Measurements from ENCODE around the gene RHBDF2. TPM values are rescaled to one million over a fixed set of nuclear protein-coding genes. Genes with fewer than 3 reads are reported as not detected.
A peak's percentile ranks its signal among the peaks of the same experiment; 100 is the strongest.

The RHBDF2 gene
- total RNA-seq, 1 donor from 2014 or later: 30.7 TPM

DNA sequence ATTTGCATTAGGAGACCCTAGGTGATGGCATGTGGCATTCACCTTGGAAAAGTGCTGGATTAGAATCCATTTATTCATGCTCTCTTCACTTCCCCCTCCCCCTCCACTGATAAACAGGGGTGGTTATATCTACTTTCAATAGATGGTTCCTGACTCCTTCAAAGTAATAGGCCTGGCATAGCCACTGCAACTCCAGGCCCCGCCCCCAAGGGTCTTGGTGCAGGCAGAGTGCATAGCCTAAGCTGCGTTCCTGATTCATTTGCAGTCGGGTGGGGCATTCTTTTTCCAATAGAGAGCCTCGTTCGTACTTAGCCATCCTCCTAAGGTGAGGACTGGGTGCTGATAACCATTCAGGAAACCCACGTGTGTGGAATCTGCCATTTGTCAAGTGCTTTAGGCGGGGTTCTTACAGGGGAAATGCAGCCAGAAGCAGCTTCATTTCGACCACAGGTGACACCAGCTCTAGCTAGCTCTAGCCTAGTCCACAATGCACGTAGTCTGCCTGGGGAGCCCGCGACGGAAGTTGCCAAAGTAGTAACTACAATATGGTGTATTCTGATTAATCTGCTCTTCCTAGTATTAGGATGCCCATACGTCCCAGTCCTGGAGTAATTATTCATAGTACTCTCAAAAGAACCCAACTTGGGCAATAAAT, 59.4 kb downstream of the RHBDF2 start:
- H3K27ac Mint-ChIP-seq (ENCODE audit: unreplicated experiment): peak overlapping the region; percentile 42
- H3K4me3 Mint-ChIP-seq (ENCODE audit: unreplicated experiment): no peak overlapping the region
- no peak for TF ChIP-seq EZH2 (IDR thresholded peaks at IDR 0.05; ENCODE audit: insufficient read depth, low read length)
- TF ChIP-seq, protein P1, sequence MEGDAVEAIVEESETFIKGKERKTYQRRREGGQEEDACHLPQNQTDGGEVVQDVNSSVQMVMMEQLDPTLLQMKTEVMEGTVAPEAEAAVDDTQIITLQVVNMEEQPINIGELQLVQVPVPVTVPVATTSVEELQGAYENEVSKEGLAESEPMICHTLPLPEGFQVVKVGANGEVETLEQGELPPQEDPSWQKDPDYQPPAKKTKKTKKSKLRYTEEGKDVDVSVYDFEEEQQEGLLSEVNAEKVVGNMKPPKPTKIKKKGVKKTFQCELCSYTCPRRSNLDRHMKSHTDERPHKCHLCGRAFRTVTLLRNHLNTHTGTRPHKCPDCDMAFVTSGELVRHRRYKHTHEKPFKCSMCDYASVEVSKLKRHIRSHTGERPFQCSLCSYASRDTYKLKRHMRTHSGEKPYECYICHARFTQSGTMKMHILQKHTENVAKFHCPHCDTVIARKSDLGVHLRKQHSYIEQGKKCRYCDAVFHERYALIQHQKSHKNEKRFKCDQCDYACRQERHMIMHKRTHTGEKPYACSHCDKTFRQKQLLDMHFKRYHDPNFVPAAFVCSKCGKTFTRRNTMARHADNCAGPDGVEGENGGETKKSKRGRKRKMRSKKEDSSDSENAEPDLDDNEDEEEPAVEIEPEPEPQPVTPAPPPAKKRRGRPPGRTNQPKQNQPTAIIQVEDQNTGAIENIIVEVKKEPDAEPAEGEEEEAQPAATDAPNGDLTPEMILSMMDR (IDR thresholded peaks at IDR 0.05; ENCODE audit: insufficient read depth, low read depth, low read length): no peak
- no peak overlapping the region for H3K4me2 ChIP-seq (ENCODE audit: low read length)
- DNase-seq (ENCODE audit: low read depth) (no peak), FAIRE-seq (no peak)
- H3K4me3 ChIP-seq (ENCODE audit: insufficient read depth, low read depth, low read length): no peak overlapping the region
- H3K9me3 Mint-ChIP-seq (ENCODE audit: unreplicated experiment): no peaks in the 10 kb centered on the region
- no peaks in the 10 kb centered on the region for H3K27me3 Mint-ChIP-seq (ENCODE audit: low read depth, unreplicated experiment)
- no peaks in the 10 kb centered on the region for H3K27me3 ChIP-seq (ENCODE audit: insufficient read depth, low read length)
- no peak overlapping the region for H3K9ac ChIP-seq (ENCODE audit: low read length)
- H3K9me3 ChIP-seq (ENCODE audit: insufficient read depth, low read depth, low read length): no peaks in the 10 kb centered on the region
- peaks cover 93% of the 10 kb centered on the region for H4K20me1 ChIP-seq (ENCODE audit: insufficient read depth, low read length)
- peaks cover 93% of the 10 kb centered on the region for H3K79me2 ChIP-seq (ENCODE audit: insufficient read depth, low read length)
- H2AFZ ChIP-seq (ENCODE audit: low read depth, low read length): no peak overlapping the region
- peaks cover 2% of the 10 kb centered on the region for H3K36me3 Mint-ChIP-seq (ENCODE audit: low read depth, unreplicated experiment)
- H3K4me1 Mint-ChIP-seq (ENCODE audit: low read depth, unreplicated experiment): peaks cover 52% of the 10 kb centered on the region
- H3K4me1 ChIP-seq (ENCODE audit: insufficient read depth, low read length): peaks cover 31% of the 10 kb centered on the region
- no peaks in the 10 kb centered on the region for H3K36me3 ChIP-seq (ENCODE audit: insufficient read depth, low read length)
- H3K27ac ChIP-seq (ENCODE audit: low read depth, low read length): no peak overlapping the region

DNA sequence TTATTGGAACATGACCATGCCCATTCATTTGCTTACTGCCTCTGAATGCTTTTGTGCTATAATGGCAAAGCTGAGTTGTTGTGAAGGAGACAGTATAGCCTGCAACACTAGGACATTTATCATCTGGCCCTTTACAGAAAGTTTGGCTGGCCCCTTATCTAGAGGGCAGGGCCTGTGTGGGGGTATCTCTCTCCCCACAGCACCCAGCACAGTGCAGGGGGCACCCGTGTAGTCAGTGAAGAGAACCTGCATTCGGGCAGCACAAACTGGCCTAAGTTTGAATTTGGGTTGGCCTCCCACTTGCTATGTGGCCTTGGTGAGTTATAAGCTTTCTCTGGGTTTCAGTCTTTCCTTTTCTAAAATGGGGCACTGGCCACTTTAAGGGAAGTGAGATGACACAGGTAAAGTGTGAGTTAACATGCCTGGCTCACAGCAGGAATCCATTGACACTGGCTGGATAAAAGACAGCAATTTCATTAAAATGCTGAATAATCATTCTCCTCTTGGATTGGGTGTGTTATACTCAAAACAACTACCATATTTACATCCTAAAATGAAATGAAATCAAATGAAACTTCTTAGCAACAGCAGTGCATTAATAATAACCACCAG, 60.4 kb downstream of the RHBDF2 start:
- H3K36me3 ChIP-seq (ENCODE audit: insufficient read depth, low read length): no peaks in the 10 kb centered on the region
- H3K9me3 Mint-ChIP-seq (ENCODE audit: unreplicated experiment): no peaks in the 10 kb centered on the region
- H2AFZ ChIP-seq (ENCODE audit: low read depth, low read length): no peak overlapping the region
- H3K4me1 Mint-ChIP-seq (ENCODE audit: low read depth, unreplicated experiment): peaks cover 42% of the 10 kb centered on the region
- peaks cover 21% of the 10 kb centered on the region for H3K4me1 ChIP-seq (ENCODE audit: insufficient read depth, low read length)
- H3K27ac Mint-ChIP-seq (ENCODE audit: unreplicated experiment): no peak overlapping the region
- FAIRE-seq (no peak), DNase-seq (ENCODE audit: low read depth) (no peak)
- H3K4me3 Mint-ChIP-seq (ENCODE audit: unreplicated experiment): no peak overlapping the region
- H3K4me2 ChIP-seq (ENCODE audit: low read length): no peak overlapping the region
- H3K27me3 Mint-ChIP-seq (ENCODE audit: low read depth, unreplicated experiment): no peaks in the 10 kb centered on the region
- TF ChIP-seq, protein P1 (IDR thresholded peaks at IDR 0.05; ENCODE audit: insufficient read depth, low read depth, low read length): no peak
- no peak for TF ChIP-seq EZH2 (IDR thresholded peaks at IDR 0.05; ENCODE audit: insufficient read depth, low read length)
- no peaks in the 10 kb centered on the region for H3K9me3 ChIP-seq (ENCODE audit: insufficient read depth, low read depth, low read length)
- H3K4me3 ChIP-seq (ENCODE audit: insufficient read depth, low read depth, low read length): no peak overlapping the region
- no peaks in the 10 kb centered on the region for H3K27me3 ChIP-seq (ENCODE audit: insufficient read depth, low read length)
- no peak overlapping the region for H3K9ac ChIP-seq (ENCODE audit: low read length)
- H4K20me1 ChIP-seq (ENCODE audit: insufficient read depth, low read length): peaks cover 90% of the 10 kb centered on the region
- no peak overlapping the region for H3K27ac ChIP-seq (ENCODE audit: low read depth, low read length)
- peaks cover 94% of the 10 kb centered on the region for H3K79me2 ChIP-seq (ENCODE audit: insufficient read depth, low read length)
- peaks cover 2% of the 10 kb centered on the region for H3K36me3 Mint-ChIP-seq (ENCODE audit: low read depth, unreplicated experiment)
